ENCODE data around the gene FBXO21.
"Not testable (repeated sequence)": the region's sequence is repeated elsewhere in the genome, so short reads cannot be mapped to it uniquely, and the experiment has no call there.

The FBXO21 gene

GRCh38 chr12:117101953-117102799 is 88.1 kb downstream of the FBXO21 start:
- no peak for DNase-seq

- no peak for DNase-seq
Measured at GRCh38 chr12:117100851-117101673, 89.2 kb downstream of the FBXO21 start.

GRCh38 chr12:117100251-117100650 is 90.0 kb downstream of the FBXO21 start:
- no peak for DNase-seq

- peak; percentile 49 for DNase-seq
Measured at GRCh38 chr12:117098361-117099217, 91.7 kb downstream of the FBXO21 start.

- DNase-seq = no peak
Measured at GRCh38 chr12:117098024-117098360, 92.3 kb downstream of the FBXO21 start.

- no peak for DNase-seq
Measured at GRCh38 chr12:117097159-117097558, 93.1 kb downstream of the FBXO21 start.

GRCh38 chr12:117096501-117097042 is 93.7 kb downstream of the FBXO21 start:
- DNase-seq = no peak

- DNase-seq = not testable (repeated sequence)
Measured at GRCh38 chr12:117095191-117095590, 95.1 kb downstream of the FBXO21 start.

GRCh38 chr12:117093918-117094630 is 96.2 kb downstream of the FBXO21 start:
- no peak for DNase-seq

GRCh38 chr12:117093431-117093830 is 96.8 kb downstream of the FBXO21 start:
- no peak for DNase-seq

GRCh38 chr12:117092886-117093285 is 97.4 kb downstream of the FBXO21 start:
- DNase-seq = no peak

GRCh38 chr12:117092511-117092780 is 97.8 kb downstream of the FBXO21 start:
- DNase-seq = no peak
